Astrocyte of the spinal cord (primary cell): ENCODE results near the gene SPEG.

Experiments used
- DNase-seq: peaks from one replicate; pipeline ENCODE4 v3.0.0; 2011; ENCODE audit warnings: low read depth, low spot score
- H3K4me3 ChIP-seq: 2 replicates; pipeline ENCODE4 v1.5.1; 2011; ENCODE audit warnings: low read depth, mild to moderate bottlenecking, low read length, moderate library complexity
- in situ Hi-C: cut with HindIII; loops from 2 replicates; pipeline ENCODE4 v1.10.0; 2017; ENCODE audit warnings: low sequenced_read_pairs
- TF ChIP-seq, protein P1 (sequence below): IDR thresholded peaks from 2 replicates; pipeline ENCODE4 v1.5.1; 2012; ENCODE audit warnings: low read depth, mild to moderate bottlenecking, low read length, inconsistent platforms

SPEG gene

DNA sequence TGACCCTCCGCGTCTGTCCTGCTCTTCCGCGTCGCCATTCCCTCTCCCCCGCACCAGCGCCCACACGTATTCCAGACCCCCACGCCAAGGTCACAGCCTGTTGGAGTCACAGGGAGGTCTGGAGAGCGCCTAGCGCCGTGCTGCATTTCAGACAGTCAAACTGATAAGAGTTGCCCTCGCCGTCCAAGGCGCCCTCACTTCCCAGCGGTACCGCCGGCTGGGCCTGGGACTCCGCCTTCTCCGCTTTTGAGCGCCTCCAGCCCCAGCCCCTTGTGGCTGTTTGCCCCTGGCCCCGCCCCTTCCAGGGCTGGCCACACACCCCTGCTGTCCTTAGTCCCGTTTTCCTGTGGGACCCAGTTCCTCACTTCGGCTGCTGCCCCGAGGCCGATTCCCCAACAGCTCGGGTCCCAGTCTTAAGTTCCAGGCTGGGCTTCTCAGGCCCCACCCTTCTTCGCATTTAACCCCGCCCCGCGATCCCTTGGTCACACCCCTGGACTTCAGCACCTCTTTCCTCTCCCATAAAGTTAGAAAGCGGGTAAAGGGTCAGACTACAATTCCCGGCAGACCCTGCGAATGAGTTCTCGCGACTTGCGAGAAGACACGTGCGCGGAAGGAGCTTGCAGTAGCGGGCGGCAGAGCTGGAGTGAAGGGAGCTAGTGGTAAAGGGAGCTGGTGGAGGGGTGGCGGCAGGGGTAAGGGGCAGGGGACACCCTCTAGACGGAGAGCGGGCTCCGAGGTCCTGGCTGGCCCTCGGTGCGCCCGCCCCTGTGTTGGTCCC is 63.8 kb downstream of the SPEG start, which contains the start of gene GMPPA:
Gene GMPPA, plus strand, starts transcription at position 612 of the 778 bp plus-strand sequence. CDS start 1,085 bp downstream, outside the sequence.
- TF ChIP-seq, protein P1, sequence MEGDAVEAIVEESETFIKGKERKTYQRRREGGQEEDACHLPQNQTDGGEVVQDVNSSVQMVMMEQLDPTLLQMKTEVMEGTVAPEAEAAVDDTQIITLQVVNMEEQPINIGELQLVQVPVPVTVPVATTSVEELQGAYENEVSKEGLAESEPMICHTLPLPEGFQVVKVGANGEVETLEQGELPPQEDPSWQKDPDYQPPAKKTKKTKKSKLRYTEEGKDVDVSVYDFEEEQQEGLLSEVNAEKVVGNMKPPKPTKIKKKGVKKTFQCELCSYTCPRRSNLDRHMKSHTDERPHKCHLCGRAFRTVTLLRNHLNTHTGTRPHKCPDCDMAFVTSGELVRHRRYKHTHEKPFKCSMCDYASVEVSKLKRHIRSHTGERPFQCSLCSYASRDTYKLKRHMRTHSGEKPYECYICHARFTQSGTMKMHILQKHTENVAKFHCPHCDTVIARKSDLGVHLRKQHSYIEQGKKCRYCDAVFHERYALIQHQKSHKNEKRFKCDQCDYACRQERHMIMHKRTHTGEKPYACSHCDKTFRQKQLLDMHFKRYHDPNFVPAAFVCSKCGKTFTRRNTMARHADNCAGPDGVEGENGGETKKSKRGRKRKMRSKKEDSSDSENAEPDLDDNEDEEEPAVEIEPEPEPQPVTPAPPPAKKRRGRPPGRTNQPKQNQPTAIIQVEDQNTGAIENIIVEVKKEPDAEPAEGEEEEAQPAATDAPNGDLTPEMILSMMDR = no peak
- peak; percentile 99 for DNase-seq
- peak within 1 kb of the TSS; percentile 88 for H3K4me3 ChIP-seq
- in situ Hi-C loops = no loop called here

DNA sequence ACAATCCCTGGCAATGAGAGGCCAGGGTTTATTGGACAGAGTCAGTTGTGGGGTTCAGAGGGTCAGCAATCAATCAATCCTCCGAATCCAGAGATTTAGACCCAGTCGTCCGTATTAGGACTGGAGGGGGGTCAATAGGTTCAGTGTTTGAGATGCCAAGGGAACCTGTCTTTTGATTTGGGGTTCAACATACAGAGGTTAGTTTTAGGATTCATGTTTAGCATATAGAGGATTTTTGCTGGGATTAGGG is 64.3 kb downstream of the SPEG start:
- H3K4me3 ChIP-seq = peak overlapping the region; percentile 88
- in situ Hi-C loops = no loop called here
- TF ChIP-seq, protein P1 = no peak
- DNase-seq = no peak

DNA sequence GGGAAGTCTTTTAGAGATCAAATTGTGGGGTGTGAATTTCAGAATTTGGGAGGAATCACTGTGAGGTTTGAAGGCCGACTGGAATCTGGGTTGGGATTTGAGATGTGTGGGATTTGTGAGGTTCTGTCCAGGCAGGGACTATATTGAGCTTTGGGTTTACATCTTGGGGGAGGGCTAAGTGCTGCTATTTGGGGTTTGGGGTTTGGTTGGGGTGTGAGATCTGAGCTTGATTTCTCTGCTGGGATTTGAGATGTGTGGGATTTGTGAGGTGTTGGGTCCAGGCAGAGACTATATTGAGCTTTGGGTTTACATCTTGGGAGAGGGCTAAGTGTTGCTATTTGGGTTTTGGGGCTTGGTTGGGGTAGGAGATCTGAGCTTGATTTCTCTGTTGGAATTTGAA is 64.9 kb downstream of the SPEG start:
- TF ChIP-seq, protein P1 = no peak
- H3K4me3 ChIP-seq = peak overlapping the region; percentile 88
- no peak for DNase-seq
- in situ Hi-C loops = no loop called here

DNA sequence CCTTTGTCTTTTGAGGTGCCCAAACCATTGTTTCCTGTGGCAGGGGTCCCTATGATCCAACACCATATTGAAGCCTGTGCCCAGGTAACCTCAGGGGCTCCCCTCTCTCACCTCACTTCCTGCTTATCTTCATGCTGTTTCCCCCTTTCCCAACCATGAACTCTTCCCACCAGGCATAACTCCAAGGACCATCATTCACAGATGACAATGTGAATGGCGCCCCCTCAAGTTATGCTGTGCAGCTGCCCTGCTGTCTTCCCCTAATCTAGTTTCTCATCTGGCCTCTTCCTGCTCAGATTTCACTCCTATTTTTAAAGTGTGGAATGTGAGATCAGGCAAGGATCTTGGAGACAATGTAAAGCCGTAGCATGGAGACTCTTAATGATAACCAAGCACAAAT is 65.5 kb downstream of the SPEG start:
- TF ChIP-seq, protein P1 = peak; percentile 36
- DNase-seq = no peak
- H3K4me3 ChIP-seq = no peak overlapping the region
- in situ Hi-C loops = no loop called here

DNA sequence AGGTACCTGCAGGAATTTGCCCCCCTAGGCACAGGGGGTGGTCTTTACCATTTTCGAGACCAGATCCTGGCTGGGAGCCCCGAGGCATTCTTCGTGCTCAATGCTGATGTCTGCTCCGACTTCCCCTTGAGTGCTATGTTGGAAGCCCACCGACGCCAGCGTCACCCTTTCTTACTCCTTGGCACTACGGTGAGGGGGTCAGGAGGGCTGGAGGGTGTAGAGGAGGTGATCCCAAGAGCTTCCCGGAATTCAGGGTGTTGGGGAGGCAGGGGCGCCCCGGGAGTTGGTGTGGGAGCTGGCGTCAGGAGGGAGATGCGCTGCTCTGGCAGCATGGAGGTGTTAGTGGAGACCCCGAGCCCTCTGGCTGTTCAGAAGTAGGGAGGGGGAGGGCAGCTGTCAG is 67.2 kb downstream of the SPEG start:
- in situ Hi-C loops = no loop called here
- TF ChIP-seq, protein P1 = no peak
- no peak for DNase-seq
- H3K4me3 ChIP-seq = no peak overlapping the region

DNA sequence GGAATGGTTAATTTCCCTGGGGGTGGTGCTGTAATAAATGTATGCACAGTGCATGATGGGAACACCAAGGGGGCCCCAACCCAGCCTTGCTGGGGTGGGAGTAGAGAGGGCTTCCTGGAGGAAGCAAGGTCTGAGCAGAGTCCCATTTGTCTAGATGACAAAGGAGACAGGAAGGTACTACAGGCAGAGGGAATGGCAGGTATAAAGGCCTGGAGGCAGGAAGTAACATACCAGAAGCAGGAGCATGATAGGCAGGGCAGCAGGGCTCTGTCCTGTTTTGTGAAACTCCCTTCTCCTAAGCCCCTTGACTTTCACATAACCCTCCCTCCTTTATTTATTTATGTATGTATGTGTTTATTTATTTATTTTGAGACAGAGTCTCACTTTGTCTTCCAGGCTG is 68.0 kb downstream of the SPEG start:
- TF ChIP-seq, protein P1 = no peak
- in situ Hi-C loops = no loop called here
- no peak for DNase-seq
- no peak overlapping the region for H3K4me3 ChIP-seq
